ENCODE data around the gene LPP. TPM values are rescaled to one million over a fixed set of nuclear protein-coding genes. Genes with fewer than 3 reads are reported as not detected.

The LPP gene
- total and polyA plus RNA-seq, 2 of the 4 experiments (the other 2 are of a cell fraction) = 16.0 to 130 TPM

GRCh38 chr3:188261011-188261410, 107.1 kb downstream of the LPP start:
- H3K18ac ChIP-seq (ENCODE audit: low read depth, low read length) = no peak overlapping the region
- no TSS peak for BruUV-seq (replicated peaks)
- no peaks in the 10 kb centered on the region for H3K27me3 ChIP-seq (ENCODE audit: control insufficient read depth, insufficient read depth, low read length)
- H4K5ac ChIP-seq (ENCODE audit: low read depth, low read length) = no peak overlapping the region
- H2BK20ac ChIP-seq (ENCODE audit: low read depth, low read length) = no peak overlapping the region
- TF ChIP-seq RFX5 (IDR thresholded peaks at IDR 0.05; ENCODE audit: low read depth, low read length) = no peak
- TF ChIP-seq BHLHE40 (IDR thresholded peaks at IDR 0.05; ENCODE audit: low read depth, low read length) = peak; percentile 65; the same call in 1 of the 2 replicates
- no peak for TF ChIP-seq SMC3 (IDR thresholded peaks at IDR 0.05; ENCODE audit: low read depth, low read length)
- no peak for TF ChIP-seq USF2 (IDR thresholded peaks at IDR 0.05; ENCODE audit: low read depth, low read length)
- TF ChIP-seq MXI1 (IDR thresholded peaks at IDR 0.05; ENCODE audit: borderline replicate concordance, low read depth, low read length) = no peak
- dilution Hi-C loops (cut with HindIII; ENCODE audit: low sequenced_read_pairs, unreplicated experiment) (no loop called here), intact Hi-C loops (cut with micrococcal nuclease) (loop anchor here (10.0 kb wide), 1 partner anchor 346 kb away; no protein-coding TSS in a partner anchor), in situ Hi-C loops (cut with MboI; ENCODE audit: low sequenced_read_pairs) (loop anchor here (10.0 kb wide), 2 partner anchors 516 to 694 kb away; partner anchors contain the start of gene BCL6)
- H3K56ac ChIP-seq (ENCODE audit: extremely low read depth, insufficient read depth, low read length) = no peak overlapping the region
- no peak overlapping the region for H4K8ac ChIP-seq (ENCODE audit: low read depth in 2 of 2, low read length in 2 of 2)
- H2BK120ac ChIP-seq (ENCODE audit: low read depth, low read length) = no peak overlapping the region
- peaks cover 42 to 86% of the 10 kb centered on the region in 2 experiments for H3K79me1 ChIP-seq (ENCODE audit: low read depth in 1 of 2, low read length in 2 of 2)
- ChIA-PET POLR2A (ENCODE audit: unreplicated experiment) (no interaction called here), CTCF (interaction anchor here (1.2 to 1.5 kb wide), 2 partner anchors 38 to 520 kb away, joined by 3 read pairs; no protein-coding TSS in a partner anchor)
- 93% methylated on average over 2 of the region's 4 CpGs; no CpG with 5 or more reads in 1 of the 2 experiments for WGBS, 2 experiments (ENCODE audit: extremely low coverage in 2 of 2, insufficient read length in 1 of 2)
- peaks cover 20% of the 10 kb centered on the region for H4K20me1 ChIP-seq (ENCODE audit: insufficient read depth, low read length)
- no peak overlapping the region for H3K4ac ChIP-seq (ENCODE audit: low read depth, low read length)
- H3K36me3 ChIP-seq (ENCODE audit: control insufficient read depth, insufficient read depth, low read length) = peaks cover 2% of the 10 kb centered on the region
- H3K4me1 ChIP-seq (ENCODE audit: control insufficient read depth, insufficient read depth, low read length) = peaks cover 36% of the 10 kb centered on the region
- DNase-seq (no peak), ATAC-seq (ENCODE audit: low read depth) (no peak)
- no peaks in the 10 kb centered on the region for H3K9me3 ChIP-seq (ENCODE audit: control insufficient read depth, insufficient read depth, low read length)
- H2BK5ac ChIP-seq (ENCODE audit: low read depth, low read length, poor library complexity, severe bottlenecking) = no peak overlapping the region
- no peak overlapping the region for H2AK9ac ChIP-seq (replicated peaks; ENCODE audit: low read depth, low read length, poor library complexity)
- no peak overlapping the region for H2AFZ ChIP-seq (replicated peaks; ENCODE audit: low read length, poor library complexity)
- H3K4me3 ChIP-seq (ENCODE audit: insufficient read depth, low read depth, low read length) = no peak overlapping the region
- no peak overlapping the region for H2AK5ac ChIP-seq (ENCODE audit: low read depth, low read length)
- H3K9me1 ChIP-seq (ENCODE audit: insufficient read depth, low read length) = peaks cover 35% of the 10 kb centered on the region
- no peak overlapping the region for H3K9ac ChIP-seq (ENCODE audit: low read depth, low read length)
- H2BK15ac ChIP-seq (ENCODE audit: low read depth, low read length) = no peak overlapping the region
- H3K23ac ChIP-seq (ENCODE audit: low read depth, low read length) = 0 out of 2 replicates have a peak overlapping the region, but pooled peaks have one; percentile 1
- no peak overlapping the region for H3K27ac ChIP-seq (ENCODE audit: insufficient read depth, low read length)
- no peak overlapping the region for H3K14ac ChIP-seq (replicated peaks; ENCODE audit: low read depth, low read length)
- no peak overlapping the region for H3K4me2 ChIP-seq (ENCODE audit: low read depth, low read length)
- no peak overlapping the region for H4K91ac ChIP-seq (ENCODE audit: insufficient read depth, low read depth, low read length)
